BJ (cell line): ENCODE measurements around the gene CNTN5. TPM values are rescaled to one million over a fixed set of nuclear protein-coding genes. Genes with fewer than 3 reads are reported as not detected.

Experiments used
- CTCF ChIA-PET: fragments of 350-600 bp; formaldehyde crosslinking; extraction: SDS; loops from one replicate; lab custom pipeline; 2021; ENCODE audit warnings: antibody characterized with exemption, inconsistent platforms; lab: Yijun Ruan, JAX
- POLR2A ChIA-PET: fragments of 300-600 bp; sonication (Branson Sonifier 250); formaldehyde crosslinking; extraction: SDS; loops from one replicate; lab custom pipeline; 2021; ENCODE audit warnings: antibody characterized with exemption; lab: Charles Lee
- DNase-seq: peaks from one replicate; pipeline ENCODE4 v3.0.0-alpha.2; 2011; ENCODE audit warnings: low read depth
- H3K27me3 ChIP-seq: 2 replicates; pipeline ENCODE4 v1.6.0; 2011; ENCODE audit warnings: low read length; ENCODE audit not compliant: control insufficient read depth, insufficient read depth
- H3K36me3 ChIP-seq: 2 replicates; pipeline ENCODE4 v1.5.1; 2011; ENCODE audit warnings: low read length; ENCODE audit not compliant: control insufficient read depth, insufficient read depth
- H3K4me3 ChIP-seq: 2 replicates; pipeline ENCODE4 v1.5.1; 2011; ENCODE audit warnings: low read depth, mild to moderate bottlenecking, control low read depth, low read length
- polyA plus RNA-seq: library from polyadenylated mRNA; depleted of rRNA; stranded (reverse); fragments of >200 nt; gene quantifications from 2 replicates; pipeline ENCODE4 v1.2.3, GENCODE V29; 2011
- TF ChIP-seq, protein P1 (sequence below): IDR thresholded peaks from 2 replicates; pipeline ENCODE4 v1.5.1; 2011; ENCODE audit warnings: low read depth, mild to moderate bottlenecking, control low read depth, inconsistent platforms, low read length, moderate library complexity; ENCODE audit not compliant: insufficient read depth

CNTN5 gene
- polyA plus RNA-seq, 1 experiment = not detected

DNA sequence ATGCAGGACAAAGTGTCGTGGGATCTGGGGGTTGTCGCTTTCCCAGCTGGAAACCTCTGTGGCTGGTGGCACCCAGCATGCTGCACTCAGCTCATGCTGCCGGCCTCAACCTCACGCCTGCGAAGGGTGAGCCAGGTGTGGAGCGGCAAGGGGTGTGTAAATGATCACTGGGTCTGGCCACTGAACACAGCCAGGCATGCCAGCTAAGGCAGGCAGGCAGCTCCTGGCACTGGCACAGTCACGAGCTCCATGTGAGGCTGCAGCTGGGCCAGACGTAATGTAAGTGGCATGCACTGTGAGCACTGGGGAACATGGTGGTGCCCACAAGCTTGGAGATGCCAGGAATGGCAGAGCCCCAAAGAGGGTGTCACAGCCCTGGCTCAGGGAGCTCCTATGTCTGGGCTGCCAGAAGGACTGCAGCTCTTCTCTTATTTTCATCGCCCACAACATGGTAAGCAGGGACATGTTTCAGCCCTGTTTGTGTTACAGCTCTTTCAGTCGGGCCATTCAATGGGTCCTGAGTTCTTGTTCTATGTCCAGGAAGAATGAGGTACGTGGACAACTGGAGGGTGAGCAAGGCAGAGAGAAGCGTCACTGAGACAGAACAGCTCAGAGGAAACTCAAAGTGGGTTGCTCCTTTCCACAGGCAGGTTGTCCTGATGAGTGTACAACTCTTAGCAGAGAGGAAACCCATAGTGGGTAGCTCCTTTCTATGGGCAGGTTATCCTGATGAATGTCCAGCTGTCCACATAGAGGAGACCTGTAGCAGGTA, 403.8 kb downstream of the CNTN5 start:
- H3K27me3 ChIP-seq = no peaks in the 10 kb centered on the region
- no peaks in the 10 kb centered on the region for H3K36me3 ChIP-seq
- ChIA-PET CTCF (no interaction called here), POLR2A (no interaction called here)
- TF ChIP-seq, protein P1, sequence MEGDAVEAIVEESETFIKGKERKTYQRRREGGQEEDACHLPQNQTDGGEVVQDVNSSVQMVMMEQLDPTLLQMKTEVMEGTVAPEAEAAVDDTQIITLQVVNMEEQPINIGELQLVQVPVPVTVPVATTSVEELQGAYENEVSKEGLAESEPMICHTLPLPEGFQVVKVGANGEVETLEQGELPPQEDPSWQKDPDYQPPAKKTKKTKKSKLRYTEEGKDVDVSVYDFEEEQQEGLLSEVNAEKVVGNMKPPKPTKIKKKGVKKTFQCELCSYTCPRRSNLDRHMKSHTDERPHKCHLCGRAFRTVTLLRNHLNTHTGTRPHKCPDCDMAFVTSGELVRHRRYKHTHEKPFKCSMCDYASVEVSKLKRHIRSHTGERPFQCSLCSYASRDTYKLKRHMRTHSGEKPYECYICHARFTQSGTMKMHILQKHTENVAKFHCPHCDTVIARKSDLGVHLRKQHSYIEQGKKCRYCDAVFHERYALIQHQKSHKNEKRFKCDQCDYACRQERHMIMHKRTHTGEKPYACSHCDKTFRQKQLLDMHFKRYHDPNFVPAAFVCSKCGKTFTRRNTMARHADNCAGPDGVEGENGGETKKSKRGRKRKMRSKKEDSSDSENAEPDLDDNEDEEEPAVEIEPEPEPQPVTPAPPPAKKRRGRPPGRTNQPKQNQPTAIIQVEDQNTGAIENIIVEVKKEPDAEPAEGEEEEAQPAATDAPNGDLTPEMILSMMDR = no peak
- H3K4me3 ChIP-seq = no peak overlapping the region
- no peak for DNase-seq

DNA sequence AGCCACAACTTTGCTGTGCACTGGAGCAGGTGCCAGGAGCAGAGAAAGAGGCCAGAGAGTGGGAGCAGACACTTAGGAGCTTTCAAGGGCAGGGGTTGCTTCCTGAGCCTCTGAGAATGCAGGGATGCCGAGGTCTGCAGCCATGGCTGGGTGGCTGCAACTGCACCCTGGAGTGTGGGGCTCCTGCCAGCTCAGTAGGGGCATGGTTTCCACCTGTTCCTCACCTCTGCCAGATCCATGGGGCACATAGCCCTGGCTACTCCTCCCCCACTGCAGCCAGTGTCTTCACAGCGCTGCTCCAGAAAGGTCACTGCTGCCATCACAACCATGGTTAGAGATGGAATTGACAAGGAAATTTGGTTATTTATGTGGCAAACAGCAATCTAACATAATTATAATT, 404.8 kb downstream of the CNTN5 start:
- CTCF ChIA-PET = no interaction called here
- Histone ChIP-seq H3K36me3 (no peaks in the 10 kb centered on the region), H3K27me3 (no peaks in the 10 kb centered on the region), H3K4me3 (no peak overlapping the region)
- POLR2A ChIA-PET = no interaction called here
- TF ChIP-seq, protein P1 = no peak
- DNase-seq = no peak

DNA sequence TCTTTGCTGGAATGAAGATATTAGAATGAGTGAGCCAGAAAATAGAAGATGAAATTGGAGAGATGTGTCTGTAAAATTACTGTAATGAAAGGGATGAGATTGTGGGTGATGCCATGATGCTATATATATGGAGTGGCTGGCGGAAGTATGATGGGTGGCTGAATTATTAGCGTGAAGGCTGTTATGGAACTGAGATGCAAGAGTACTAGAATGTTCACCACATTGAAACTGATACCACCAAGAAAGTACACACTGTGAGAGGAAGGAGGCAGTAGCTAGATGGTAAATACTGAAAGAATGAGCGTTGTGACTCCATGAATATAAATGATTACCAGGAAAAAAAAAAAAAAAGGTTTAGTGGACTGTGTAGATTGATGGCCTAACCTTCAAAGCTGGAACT, 411.9 kb downstream of the CNTN5 start:
- H3K4me3 ChIP-seq = no peak overlapping the region
- H3K36me3 ChIP-seq = no peaks in the 10 kb centered on the region
- ChIA-PET POLR2A (no interaction called here), CTCF (interaction anchor here (0.7 kb wide), 1 partner anchor 205 kb away, joined by 3 read pairs; no protein-coding TSS in a partner anchor)
- TF ChIP-seq, protein P1 = no peak
- DNase-seq = no peak
- H3K27me3 ChIP-seq = no peaks in the 10 kb centered on the region

DNA sequence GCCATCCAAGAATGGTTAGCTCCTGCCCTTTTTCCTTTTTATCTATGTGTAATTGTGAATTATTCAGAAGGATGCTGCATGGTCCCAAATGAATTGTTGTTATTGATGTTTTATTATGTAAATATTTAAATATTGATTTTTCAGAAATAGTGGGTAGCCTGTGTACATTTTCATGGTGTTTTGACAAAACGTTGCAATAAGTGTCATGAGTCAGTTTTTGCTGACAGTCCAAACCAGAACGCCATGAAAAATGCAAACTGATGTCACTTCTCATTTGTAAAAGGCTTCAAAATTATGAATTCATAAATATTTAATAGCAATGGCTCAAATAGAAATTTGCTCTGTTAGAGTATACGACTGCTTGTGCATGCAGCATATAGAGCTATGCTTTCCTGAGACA, 422.5 kb downstream of the CNTN5 start:
- Histone ChIP-seq H3K36me3 (no peaks in the 10 kb centered on the region), H3K27me3 (no peaks in the 10 kb centered on the region), H3K4me3 (no peak overlapping the region)
- DNase-seq = no peak
- TF ChIP-seq, protein P1 = no peak
- CTCF ChIA-PET = no interaction called here
- POLR2A ChIA-PET = no interaction called here

DNA sequence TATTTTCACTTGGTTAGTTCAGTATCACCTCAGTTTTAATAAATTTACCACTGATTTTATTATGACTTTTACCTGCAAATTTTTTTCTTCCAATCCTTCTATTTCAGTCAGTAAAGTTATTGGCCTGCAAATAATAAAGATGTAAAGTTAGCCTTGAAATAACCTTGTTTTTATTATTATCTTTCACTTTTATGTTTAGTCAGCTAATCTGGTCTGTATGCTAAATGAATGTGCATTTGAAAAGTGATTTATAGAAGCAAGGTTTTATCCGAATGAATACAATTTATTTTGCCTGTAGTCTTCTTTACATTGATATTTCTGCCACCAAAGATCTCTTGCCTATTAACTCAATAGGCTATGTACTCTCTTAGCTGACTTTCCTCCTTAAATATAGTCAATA, 425.7 kb downstream of the CNTN5 start:
- ChIA-PET CTCF (no interaction called here), POLR2A (no interaction called here)
- H3K36me3 ChIP-seq = no peaks in the 10 kb centered on the region
- H3K27me3 ChIP-seq = no peaks in the 10 kb centered on the region
- no peak overlapping the region for H3K4me3 ChIP-seq
- no peak for DNase-seq
- TF ChIP-seq, protein P1 = no peak
